Testis (tissue), 2 donors: ENCODE data around the gene SULT1B1.

Source experiments
- POLR2A ChIP-seq: fragments of 450-650 bp; IDR thresholded peaks from one replicate; pipeline ENCODE4 v1.6.1; 2017; ENCODE audit warnings: antibody characterized with exemption, mild to moderate bottlenecking, moderate library complexity
- TF ChIP-seq, protein P1 (sequence below), 3 experiments: fragments of 450-650 bp in 2 of 3; fragments of 200-600 bp in 1 of 3; sonication (generic) in 1 of 3; IDR thresholded peaks; one replicate each; pipeline ENCODE4 v1.5.1; 2016 to 2019; ENCODE audit warnings: antibody characterized with exemption in 3 of 3, mild to moderate bottlenecking in 2 of 3, moderate library complexity in 1 of 3

- TF ChIP-seq, protein P1, sequence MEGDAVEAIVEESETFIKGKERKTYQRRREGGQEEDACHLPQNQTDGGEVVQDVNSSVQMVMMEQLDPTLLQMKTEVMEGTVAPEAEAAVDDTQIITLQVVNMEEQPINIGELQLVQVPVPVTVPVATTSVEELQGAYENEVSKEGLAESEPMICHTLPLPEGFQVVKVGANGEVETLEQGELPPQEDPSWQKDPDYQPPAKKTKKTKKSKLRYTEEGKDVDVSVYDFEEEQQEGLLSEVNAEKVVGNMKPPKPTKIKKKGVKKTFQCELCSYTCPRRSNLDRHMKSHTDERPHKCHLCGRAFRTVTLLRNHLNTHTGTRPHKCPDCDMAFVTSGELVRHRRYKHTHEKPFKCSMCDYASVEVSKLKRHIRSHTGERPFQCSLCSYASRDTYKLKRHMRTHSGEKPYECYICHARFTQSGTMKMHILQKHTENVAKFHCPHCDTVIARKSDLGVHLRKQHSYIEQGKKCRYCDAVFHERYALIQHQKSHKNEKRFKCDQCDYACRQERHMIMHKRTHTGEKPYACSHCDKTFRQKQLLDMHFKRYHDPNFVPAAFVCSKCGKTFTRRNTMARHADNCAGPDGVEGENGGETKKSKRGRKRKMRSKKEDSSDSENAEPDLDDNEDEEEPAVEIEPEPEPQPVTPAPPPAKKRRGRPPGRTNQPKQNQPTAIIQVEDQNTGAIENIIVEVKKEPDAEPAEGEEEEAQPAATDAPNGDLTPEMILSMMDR (IDR thresholded peaks at IDR 0.05): no peak
- no peak for TF ChIP-seq POLR2A
Observed at GRCh38 chr4:69785211-69785831, 24.9 kb upstream of the SULT1B1 start.
